GM21528 (cell line): ENCODE data around the gene ZMYND15.

Experiments
- ATAC-seq: cut with Tn5 transposase; IDR thresholded peaks from one replicate; pipeline ENCODE4 v1.9.1; 2021; ENCODE audit warnings: mild to moderate bottlenecking, moderate library complexity; ENCODE audit not compliant: unreplicated experiment, low FRiP score

The ZMYND15 gene

DNA sequence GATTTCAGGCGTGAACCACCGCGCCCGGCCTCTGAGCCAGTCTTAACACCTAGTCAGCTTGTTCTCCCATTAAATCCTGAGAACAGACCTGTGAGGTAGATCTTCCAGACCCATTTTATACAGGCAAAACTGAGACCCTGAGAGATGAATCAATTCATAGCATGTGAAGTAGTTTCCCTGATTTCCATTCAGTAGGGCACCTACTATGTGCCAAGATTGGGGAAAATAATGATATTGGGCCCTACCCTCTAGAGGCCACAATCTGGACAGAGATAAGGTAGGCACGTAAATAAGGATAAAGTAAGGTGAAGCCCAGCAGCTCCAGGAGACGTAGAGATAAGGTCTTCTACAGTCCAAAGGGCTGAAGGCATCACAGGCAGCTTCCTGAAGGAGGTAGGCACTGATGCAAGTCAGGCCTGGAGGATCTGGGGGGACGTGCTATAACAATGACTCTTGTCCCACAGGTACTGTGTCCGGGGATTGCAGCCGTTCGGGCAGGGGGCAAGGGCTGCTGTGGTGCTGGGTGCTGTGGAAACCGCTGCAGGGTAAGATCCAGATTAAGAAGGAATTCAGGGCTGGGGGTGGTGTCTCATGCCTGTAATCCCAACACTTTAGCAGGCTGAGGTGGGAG lies 40.8 kb downstream of the ZMYND15 start:
- ATAC-seq = no peak

DNA sequence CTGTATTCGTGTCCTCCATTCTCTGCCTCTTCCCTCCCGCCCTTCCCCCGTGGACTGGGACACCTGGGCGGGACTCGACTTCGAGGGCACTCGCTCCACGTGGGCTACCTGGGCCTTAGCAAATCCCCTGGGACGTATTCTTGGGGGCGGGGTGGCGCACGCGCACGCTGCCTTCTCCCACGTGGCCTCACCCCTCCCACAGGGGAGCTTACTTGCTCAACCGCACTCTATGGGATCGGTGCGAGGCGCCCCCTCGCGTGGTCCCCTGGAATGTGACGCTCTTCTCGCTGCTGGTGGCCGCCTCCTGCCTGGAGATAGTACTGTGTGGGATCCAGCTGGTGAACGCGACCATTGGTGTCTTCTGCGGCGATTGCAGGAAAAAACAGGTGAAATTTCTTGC lies 43.0 kb downstream of the ZMYND15 start:
- ATAC-seq = no peak

DNA sequence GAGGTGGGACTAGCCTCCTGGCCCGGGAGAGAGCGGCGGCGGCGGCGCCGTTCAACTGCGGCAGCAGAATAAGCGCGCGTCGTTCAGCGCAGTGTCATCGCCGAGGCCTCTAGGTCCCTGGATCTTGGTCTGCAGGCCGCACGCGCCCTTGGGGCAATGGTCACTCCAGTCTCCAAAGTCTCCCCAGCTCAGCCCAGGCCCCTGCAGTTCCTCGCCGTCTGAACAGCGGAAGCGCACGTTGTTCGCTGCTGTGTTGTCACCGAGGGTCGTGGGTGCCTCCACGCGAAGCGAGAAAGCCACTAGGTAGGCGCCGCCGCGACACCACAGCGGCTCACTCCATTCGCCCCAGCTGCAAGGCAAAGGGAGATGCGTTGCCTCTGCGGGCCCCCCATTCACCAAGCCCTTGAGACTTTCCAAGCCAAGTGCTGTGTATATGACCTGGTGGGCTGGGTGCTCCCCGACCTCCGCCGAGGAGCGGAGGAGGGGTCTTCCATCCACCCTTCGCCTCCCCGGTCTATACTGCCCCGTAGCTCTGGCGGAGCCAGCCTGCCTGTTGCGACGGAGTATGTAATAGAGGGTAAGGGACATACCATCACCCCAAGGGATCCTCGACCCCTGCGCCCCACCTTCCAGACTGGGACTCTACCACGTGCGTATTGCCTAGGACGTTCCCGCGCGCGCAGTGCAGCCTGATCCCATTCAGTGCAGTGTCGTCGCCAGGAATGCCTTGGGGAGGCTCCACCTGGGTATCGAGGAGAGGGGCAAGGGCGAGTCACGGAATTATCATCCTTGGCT lies 45.9 kb downstream of the ZMYND15 start:
- no peak for ATAC-seq

DNA sequence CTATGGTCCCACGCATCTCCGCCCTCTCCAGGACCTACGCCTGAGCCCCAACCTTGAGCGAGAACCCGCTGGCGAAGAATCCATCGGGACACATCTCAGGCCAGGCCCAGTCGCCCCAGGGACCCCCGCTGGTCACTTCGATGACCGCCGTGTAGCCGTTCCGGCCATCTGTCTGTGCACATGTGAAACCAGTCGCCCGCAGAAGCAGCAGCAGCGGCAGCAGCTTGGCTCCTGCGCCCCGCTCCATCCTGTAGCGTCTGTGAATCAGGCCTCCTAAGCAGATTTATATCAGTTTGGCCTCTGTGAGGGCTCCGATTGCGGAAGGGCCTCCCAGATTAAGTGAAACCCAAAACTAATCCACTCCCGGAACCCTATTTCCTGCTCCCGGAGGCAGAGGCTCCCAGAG lies 46.5 kb downstream of the ZMYND15 start, which contains the start of gene VMO1:
VMO1 (minus strand) TSS at position 259 of the 406 bp plus-strand sequence; CDS start at position 247, 12 bp downstream.
- no peak for ATAC-seq

DNA sequence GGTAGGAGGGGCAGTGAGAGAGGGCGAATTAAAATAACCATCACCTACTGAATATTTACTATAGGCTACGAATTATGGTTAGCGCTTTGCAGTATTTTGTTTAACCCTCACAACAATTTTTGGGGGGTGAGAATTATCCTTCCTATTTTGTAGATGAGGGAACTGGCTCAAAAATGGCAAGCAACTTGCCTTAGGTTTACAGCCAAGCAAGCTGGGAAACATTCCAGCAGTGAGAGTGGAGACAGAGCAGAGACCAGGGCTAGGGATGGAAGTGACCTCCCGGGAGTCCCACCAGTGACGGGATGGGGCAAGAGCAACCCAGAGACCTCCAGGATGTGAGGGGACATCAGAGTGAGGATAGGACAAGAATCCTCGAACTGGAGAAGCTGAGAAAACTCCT lies 46.9 kb downstream of the ZMYND15 start:
- ATAC-seq = no peak

DNA sequence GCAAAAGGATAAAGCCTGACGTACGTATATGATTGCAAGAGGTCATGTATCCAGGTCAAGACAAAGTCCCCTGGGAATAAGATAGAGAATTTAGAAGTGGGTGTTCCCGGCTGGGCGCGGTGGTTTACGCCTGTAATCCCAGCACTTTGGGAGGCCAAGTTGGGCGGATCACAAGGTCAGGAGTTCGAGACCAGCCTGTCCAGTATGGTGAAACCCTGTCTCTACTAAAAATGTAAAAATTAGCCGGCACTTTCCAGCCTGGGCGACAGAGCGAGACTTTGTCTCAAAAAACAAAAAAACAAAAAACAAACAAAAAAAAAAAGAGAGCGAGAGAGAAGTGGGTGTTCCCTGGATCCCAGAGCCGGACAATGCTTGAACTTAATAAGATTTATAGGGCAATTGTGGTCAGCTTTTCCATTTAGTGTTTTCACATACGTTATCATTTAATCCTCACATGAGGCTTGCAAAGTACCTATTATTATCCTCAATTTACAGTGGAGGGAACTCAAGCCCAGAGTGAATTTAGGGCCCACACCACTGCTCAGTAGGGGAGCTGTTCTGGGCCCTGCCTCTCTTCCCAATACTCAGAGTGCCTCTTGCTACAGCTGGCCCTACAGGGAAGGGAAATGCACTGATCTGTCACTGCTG lies 48.6 kb downstream of the ZMYND15 start:
- ATAC-seq = no peak

DNA sequence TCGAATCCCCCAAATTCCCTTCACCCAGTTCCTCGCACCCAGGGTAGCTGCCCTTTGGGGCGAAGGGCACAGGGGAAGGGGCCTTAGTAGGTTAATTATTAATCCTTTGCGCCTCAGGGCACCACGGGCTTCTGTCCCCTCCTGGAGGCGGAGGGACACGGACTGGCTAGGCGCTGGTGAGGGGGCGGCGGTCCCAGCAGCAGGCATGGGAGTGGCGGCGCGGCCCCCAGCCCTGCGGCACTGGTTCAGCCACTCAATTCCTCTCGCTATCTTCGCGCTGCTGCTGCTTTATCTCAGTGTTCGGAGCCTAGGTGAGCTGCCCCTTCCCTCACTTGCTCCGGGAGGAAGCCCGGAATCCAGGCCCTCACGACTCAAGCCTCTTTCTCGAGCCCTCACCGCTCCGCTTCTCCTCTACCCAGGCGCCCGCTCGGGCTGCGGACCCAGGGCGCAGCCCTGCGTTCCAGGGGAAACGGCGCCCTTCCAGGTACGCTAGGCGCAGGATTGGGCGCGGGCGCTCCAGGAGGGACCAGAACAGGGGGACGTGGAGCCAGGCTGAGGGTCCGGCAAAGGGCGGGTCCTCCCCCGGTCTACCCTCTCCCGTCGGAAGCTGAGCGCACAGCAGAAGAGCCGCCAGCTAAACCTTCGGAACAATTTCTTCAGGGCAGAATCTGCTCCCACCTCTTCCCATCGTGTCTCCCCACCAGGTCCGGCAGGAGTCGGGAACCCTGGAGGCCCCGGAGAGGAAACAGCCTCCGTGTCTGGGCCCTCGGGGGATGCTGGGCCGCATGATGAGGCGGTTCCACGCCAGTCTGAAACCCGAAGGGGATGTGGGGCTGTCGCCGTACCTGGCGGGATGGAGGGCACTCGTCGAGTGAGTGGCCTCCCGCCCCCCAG lies 49.4 kb downstream of the ZMYND15 start, which contains the start of gene GLTPD2:
GLTPD2 (plus strand) TSS at position 158 of the 894 bp plus-strand sequence; CDS start at position 206, 48 bp downstream.
- no peak for ATAC-seq

DNA sequence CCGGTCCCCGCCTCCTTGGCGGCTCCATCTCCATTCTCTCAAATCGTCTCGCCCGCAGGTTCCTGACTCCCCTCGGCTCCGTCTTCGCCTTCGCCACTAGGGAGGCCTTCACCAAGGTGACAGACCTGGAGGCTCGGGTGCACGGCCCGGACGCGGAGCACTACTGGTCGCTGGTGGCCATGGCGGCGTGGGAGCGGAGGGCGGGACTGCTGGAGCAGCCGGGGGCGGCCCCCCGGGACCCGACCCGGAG lies 50.0 kb downstream of the ZMYND15 start:
- ATAC-seq = no peak

DNA sequence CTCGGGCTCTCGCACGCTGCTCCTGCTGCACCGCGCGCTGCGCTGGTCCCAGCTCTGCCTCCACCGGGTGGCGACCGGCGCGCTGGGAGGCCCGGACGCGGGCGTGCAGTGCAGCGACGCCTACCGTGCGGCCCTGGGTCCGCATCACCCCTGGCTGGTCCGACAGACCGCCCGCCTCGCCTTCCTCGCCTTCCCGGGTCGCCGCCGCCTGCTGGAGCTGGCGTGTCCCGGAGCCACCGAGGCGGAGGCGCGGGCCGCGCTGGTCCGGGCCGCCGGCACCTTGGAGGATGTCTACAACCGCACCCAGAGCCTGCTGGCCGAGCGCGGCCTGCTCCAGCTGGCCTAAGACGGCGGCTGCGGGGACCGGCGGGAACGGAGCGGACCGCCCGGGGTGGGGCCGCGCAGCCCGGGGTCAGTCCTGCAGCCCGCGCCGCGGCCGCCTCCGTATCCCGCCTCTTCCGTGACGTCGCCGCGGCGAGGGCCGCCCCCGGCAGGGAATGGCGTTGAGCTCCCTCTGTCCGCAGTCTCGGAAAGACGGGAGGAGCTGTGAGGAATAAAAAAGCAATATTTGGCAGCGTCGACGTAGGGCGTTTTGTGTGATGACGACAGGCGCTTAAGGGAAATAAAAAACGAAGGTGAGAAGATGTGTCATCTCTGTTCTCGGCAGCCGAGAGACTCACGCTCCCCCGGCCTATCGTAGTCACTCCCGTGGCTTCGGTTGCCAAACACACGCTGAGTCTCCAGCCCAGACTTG lies 50.5 kb downstream of the ZMYND15 start:
- ATAC-seq = peak; percentile 81

DNA sequence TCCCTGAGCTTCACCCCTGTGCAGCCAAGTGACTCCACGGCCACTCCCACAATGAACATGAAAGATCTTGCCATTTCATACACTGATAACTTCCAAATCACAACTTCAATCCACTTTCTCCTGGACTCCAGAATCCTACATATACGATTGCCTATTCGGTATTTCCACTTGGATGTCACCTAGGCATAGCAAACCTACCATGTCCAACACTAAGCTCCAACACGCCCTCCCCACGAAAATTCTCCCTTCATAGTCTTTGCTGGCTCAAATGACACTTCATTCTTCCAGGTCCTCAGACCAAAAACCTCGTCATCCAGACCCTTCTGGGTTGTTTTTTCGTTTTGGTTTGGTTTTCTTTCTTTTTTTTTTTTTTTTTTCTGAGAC lies 51.1 kb downstream of the ZMYND15 start:
- no peak for ATAC-seq

DNA sequence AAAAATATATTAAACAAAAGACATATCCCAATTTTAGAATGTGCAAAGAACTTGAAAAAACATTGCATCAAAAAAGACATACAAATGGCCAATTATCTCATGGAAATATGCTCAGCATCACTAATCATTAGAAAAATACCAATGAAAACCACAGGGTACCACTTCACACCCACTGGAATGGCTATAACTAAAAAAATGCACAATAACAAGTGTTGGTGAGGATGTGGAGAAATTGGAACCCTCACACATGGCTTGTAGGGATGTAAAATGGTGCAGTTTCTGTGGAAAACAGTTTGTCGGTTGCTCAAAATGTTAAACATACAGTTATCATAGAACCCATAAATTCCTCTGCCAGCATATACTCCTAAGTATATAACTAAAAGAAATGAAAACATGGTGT lies 55.5 kb downstream of the ZMYND15 start:
- no peak for ATAC-seq
